ENCODE data around the gene CFB.

CFB gene

GRCh38 chr6:31935823-31936222, 10.1 kb upstream of the CFB start:
- Histone ChIP-seq H3K9me3 (ENCODE audit: insufficient read depth, low read depth, low read length) (no peaks in the 10 kb centered on the region), H3K79me2 (ENCODE audit: control insufficient read depth, insufficient read depth, low read length, poor library complexity) (no peaks in the 10 kb centered on the region), H2AFZ (ENCODE audit: insufficient read depth, low read length, poor library complexity) (no peak overlapping the region), H4K12ac (ENCODE audit: low read depth, low read length) (no peak overlapping the region), H3K36me3 (ENCODE audit: control insufficient read depth in 1 of 2, insufficient read depth in 2 of 2, low read length in 2 of 2) (no peaks in the 10 kb centered on the region), H4K91ac (ENCODE audit: low read depth, low read length) (no peak overlapping the region), H3K14ac (ENCODE audit: low read length) (no peak overlapping the region), H3K4me3 (ENCODE audit: low read depth, low read length) (no peak overlapping the region), H3K4me1 (ENCODE audit: control insufficient read depth in 1 of 2, insufficient read depth in 2 of 2, low read length in 2 of 2) (no peaks in the 10 kb centered on the region), H2BK12ac (ENCODE audit: low read length) (no peak overlapping the region), H3K79me1 (ENCODE audit: low read length) (no peaks in the 10 kb centered on the region), H3K4me2 (ENCODE audit: low read length) (no peak overlapping the region), H3K23ac (ENCODE audit: low read length) (no peak overlapping the region), H2BK5ac (ENCODE audit: low read depth, low read length, poor library complexity) (no peak overlapping the region), H3K27me3 (ENCODE audit: insufficient read depth, low read length) (no peaks in the 10 kb centered on the region), H3K27ac (ENCODE audit: low read depth, low read length) (no peak overlapping the region), H3K4ac (ENCODE audit: low read depth, low read length) (no peak overlapping the region), H3K9ac (ENCODE audit: low read length) (no peak overlapping the region), H3K18ac (ENCODE audit: low read length) (no peak overlapping the region), H2AK5ac (ENCODE audit: low read length) (no peak overlapping the region), H2BK120ac (ENCODE audit: insufficient read depth, low read length, poor library complexity) (no peak overlapping the region), H4K8ac (ENCODE audit: low read depth, low read length) (no peak overlapping the region)
- no CpG with 5 or more reads among the region's 9 CpGs for WGBS (ENCODE audit: extremely low coverage, insufficient coverage, insufficient read length)
- no peak for DNase-seq

DNA sequence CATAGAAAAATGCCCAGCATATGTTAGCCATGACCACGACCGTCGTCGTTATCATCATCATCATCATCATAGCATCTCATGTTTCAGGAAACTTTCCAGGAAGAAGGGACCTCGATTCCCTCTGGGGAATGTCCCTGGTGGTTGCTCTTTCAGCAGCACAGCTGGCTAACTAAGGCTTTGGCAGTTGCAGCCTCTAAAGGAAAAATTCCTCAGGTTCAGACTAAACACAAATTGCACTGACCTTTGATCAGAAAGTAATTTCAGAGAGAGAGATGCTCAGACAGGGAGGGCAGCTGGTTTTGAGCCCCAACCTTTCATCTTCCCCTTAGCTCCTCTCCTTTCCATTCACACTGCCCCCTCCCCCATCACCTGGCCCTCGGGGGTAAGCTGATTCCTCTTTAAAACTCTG, 5.6 kb upstream of the CFB start:
- H3K4me1 ChIP-seq (ENCODE audit: control insufficient read depth in 1 of 2, insufficient read depth in 2 of 2, low read length in 2 of 2), result no peaks in the 10 kb centered on the region
- DNase-seq, result no peak
- no peak overlapping the region for H3K23ac ChIP-seq (ENCODE audit: low read length)
- no peak overlapping the region for H3K9ac ChIP-seq (ENCODE audit: low read length)
- no peak overlapping the region for H2BK5ac ChIP-seq (ENCODE audit: low read depth, low read length, poor library complexity)
- no peak overlapping the region for H3K4me2 ChIP-seq (ENCODE audit: low read length)
- no peak overlapping the region for H4K8ac ChIP-seq (ENCODE audit: low read depth, low read length)
- H4K91ac ChIP-seq (ENCODE audit: low read depth, low read length), result no peak overlapping the region
- no peak overlapping the region for H2BK120ac ChIP-seq (ENCODE audit: insufficient read depth, low read length, poor library complexity)
- H3K14ac ChIP-seq (ENCODE audit: low read length), result no peak overlapping the region
- H2AFZ ChIP-seq (ENCODE audit: insufficient read depth, low read length, poor library complexity), result no peak overlapping the region
- H3K79me1 ChIP-seq (ENCODE audit: low read length), result no peaks in the 10 kb centered on the region
- H3K27me3 ChIP-seq (ENCODE audit: insufficient read depth, low read length), result no peaks in the 10 kb centered on the region
- no peak overlapping the region for H4K12ac ChIP-seq (ENCODE audit: low read depth, low read length)
- peaks cover 7% of the 10 kb centered on the region for H3K9me3 ChIP-seq (ENCODE audit: insufficient read depth, low read depth, low read length)
- WGBS (ENCODE audit: extremely low coverage, insufficient coverage, insufficient read length), result no CpG with 5 or more reads among the region's 6 CpGs
- H3K4ac ChIP-seq (ENCODE audit: low read depth, low read length), result no peak overlapping the region
- no peak overlapping the region for H3K4me3 ChIP-seq (ENCODE audit: low read depth, low read length)
- H2BK12ac ChIP-seq (ENCODE audit: low read length), result no peak overlapping the region
- H3K18ac ChIP-seq (ENCODE audit: low read length), result no peak overlapping the region
- H3K79me2 ChIP-seq (ENCODE audit: control insufficient read depth, insufficient read depth, low read length, poor library complexity), result no peaks in the 10 kb centered on the region
- H3K36me3 ChIP-seq (ENCODE audit: control insufficient read depth in 1 of 2, insufficient read depth in 2 of 2, low read length in 2 of 2), result no peaks in the 10 kb centered on the region
- no peak overlapping the region for H3K27ac ChIP-seq (ENCODE audit: low read depth, low read length)
- H2AK5ac ChIP-seq (ENCODE audit: low read length), result no peak overlapping the region

DNA sequence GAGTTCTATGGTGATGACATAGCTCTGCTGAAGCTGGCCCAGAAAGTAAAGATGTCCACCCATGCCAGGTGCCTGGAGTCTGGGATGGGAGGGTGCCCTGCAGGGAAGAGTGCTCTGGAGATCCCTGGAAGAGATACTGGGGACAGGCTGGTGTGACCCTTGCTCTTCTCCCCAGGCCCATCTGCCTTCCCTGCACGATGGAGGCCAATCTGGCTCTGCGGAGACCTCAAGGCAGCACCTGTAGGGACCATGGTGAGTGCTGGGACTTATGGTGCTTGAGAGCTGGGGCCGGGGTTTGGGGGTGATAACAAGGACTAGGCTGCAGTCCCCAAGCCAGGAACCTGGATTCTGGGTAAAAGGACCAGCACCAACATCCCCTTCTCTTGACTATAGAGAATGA, 2.2 kb upstream of the CFB start:
- H3K14ac ChIP-seq (ENCODE audit: low read length), result no peak overlapping the region
- no peak overlapping the region for H2AFZ ChIP-seq (ENCODE audit: insufficient read depth, low read length, poor library complexity)
- H2AK5ac ChIP-seq (ENCODE audit: low read length), result no peak overlapping the region
- no peaks in the 10 kb centered on the region for H3K79me2 ChIP-seq (ENCODE audit: control insufficient read depth, insufficient read depth, low read length, poor library complexity)
- H4K8ac ChIP-seq (ENCODE audit: low read depth, low read length), result no peak overlapping the region
- no peak overlapping the region for H3K9ac ChIP-seq (ENCODE audit: low read length)
- no peak overlapping the region for H2BK120ac ChIP-seq (ENCODE audit: insufficient read depth, low read length, poor library complexity)
- no peak overlapping the region for H3K18ac ChIP-seq (ENCODE audit: low read length)
- no peak overlapping the region for H3K27ac ChIP-seq (ENCODE audit: low read depth, low read length)
- peaks cover 4% of the 10 kb centered on the region for H3K79me1 ChIP-seq (ENCODE audit: low read length)
- H2BK12ac ChIP-seq (ENCODE audit: low read length), result no peak overlapping the region
- no peaks in the 10 kb centered on the region for H3K36me3 ChIP-seq (ENCODE audit: control insufficient read depth in 1 of 2, insufficient read depth in 2 of 2, low read length in 2 of 2)
- H4K91ac ChIP-seq (ENCODE audit: low read depth, low read length), result no peak overlapping the region
- no peak overlapping the region for H4K12ac ChIP-seq (ENCODE audit: low read depth, low read length)
- no peak overlapping the region for H3K4me2 ChIP-seq (ENCODE audit: low read length)
- H3K4me1 ChIP-seq (ENCODE audit: control insufficient read depth in 1 of 2, insufficient read depth in 2 of 2, low read length in 2 of 2), result peaks cover 0 to 2% of the 10 kb centered on the region in 2 experiments
- no peak overlapping the region for H2BK5ac ChIP-seq (ENCODE audit: low read depth, low read length, poor library complexity)
- no peak overlapping the region for H3K4ac ChIP-seq (ENCODE audit: low read depth, low read length)
- H3K23ac ChIP-seq (ENCODE audit: low read length), result no peak overlapping the region
- H3K27me3 ChIP-seq (ENCODE audit: insufficient read depth, low read length), result no peaks in the 10 kb centered on the region
- no peak overlapping the region for H3K4me3 ChIP-seq (ENCODE audit: low read depth, low read length)
- H3K9me3 ChIP-seq (ENCODE audit: insufficient read depth, low read depth, low read length), result peaks cover 8% of the 10 kb centered on the region
- WGBS (ENCODE audit: extremely low coverage, insufficient coverage, insufficient read length), result no CpG with 5 or more reads among the region's 3 CpGs
- no peak for DNase-seq

DNA sequence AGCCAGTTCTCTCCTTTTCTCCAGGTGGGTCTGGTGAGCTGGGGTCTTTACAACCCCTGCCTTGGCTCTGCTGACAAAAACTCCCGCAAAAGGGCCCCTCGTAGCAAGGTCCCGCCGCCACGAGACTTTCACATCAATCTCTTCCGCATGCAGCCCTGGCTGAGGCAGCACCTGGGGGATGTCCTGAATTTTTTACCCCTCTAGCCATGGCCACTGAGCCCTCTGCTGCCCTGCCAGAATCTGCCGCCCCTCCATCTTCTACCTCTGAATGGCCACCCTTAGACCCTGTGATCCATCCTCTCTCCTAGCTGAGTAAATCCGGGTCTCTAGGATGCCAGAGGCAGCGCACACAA, 765 bp upstream of the CFB start:
- Histone ChIP-seq H2BK5ac (ENCODE audit: low read depth, low read length, poor library complexity) (no peak overlapping the region), H3K36me3 (ENCODE audit: control insufficient read depth in 1 of 2, insufficient read depth in 2 of 2, low read length in 2 of 2) (peaks cover 0 to under 1% of the 10 kb centered on the region in 2 experiments), H3K4me1 (ENCODE audit: control insufficient read depth in 1 of 2, insufficient read depth in 2 of 2, low read length in 2 of 2) (peaks cover 0 to 2% of the 10 kb centered on the region in 2 experiments), H3K4ac (ENCODE audit: low read depth, low read length) (no peak overlapping the region), H3K27ac (ENCODE audit: low read depth, low read length) (no peak overlapping the region), H3K14ac (ENCODE audit: low read length) (no peak overlapping the region), H4K91ac (ENCODE audit: low read depth, low read length) (no peak overlapping the region), H2BK12ac (ENCODE audit: low read length) (no peak overlapping the region), H3K18ac (ENCODE audit: low read length) (no peak overlapping the region), H2AK5ac (ENCODE audit: low read length) (no peak overlapping the region), H3K4me2 (ENCODE audit: low read length) (no peak overlapping the region), H3K79me1 (ENCODE audit: low read length) (peaks cover 4% of the 10 kb centered on the region), H3K79me2 (ENCODE audit: control insufficient read depth, insufficient read depth, low read length, poor library complexity) (no peaks in the 10 kb centered on the region), H2BK120ac (ENCODE audit: insufficient read depth, low read length, poor library complexity) (no peak overlapping the region), H3K23ac (ENCODE audit: low read length) (no peak overlapping the region), H3K4me3 (ENCODE audit: low read depth, low read length) (no peak overlapping the region), H4K12ac (ENCODE audit: low read depth, low read length) (no peak overlapping the region), H4K8ac (ENCODE audit: low read depth, low read length) (no peak overlapping the region), H3K27me3 (ENCODE audit: insufficient read depth, low read length) (no peaks in the 10 kb centered on the region), H3K9ac (ENCODE audit: low read length) (no peak overlapping the region), H2AFZ (ENCODE audit: insufficient read depth, low read length, poor library complexity) (no peak overlapping the region), H3K9me3 (ENCODE audit: insufficient read depth, low read depth, low read length) (peaks cover 8% of the 10 kb centered on the region)
- no CpG with 5 or more reads among the region's 9 CpGs for WGBS (ENCODE audit: extremely low coverage, insufficient coverage, insufficient read length)
- no peak for DNase-seq
